Endothelial cell of umbilical vein (primary cell): Measurements from ENCODE around the gene MSH6.

ENCODE experiments used
- EZH2 ChIP-seq: IDR thresholded peaks from 2 replicates; pipeline ENCODE4 v1.6.1; 2012; ENCODE audit warnings: borderline replicate concordance, low read depth, mild to moderate bottlenecking, moderate library complexity, low read length, inconsistent platforms; ENCODE audit not compliant: severe bottlenecking
- GATA2 ChIP-seq: IDR thresholded peaks from 2 replicates; pipeline ENCODE4 v1.7.0; 2011; ENCODE audit warnings: low read depth, mild to moderate bottlenecking, moderate library complexity, mixed read lengths, low read length; ENCODE audit not compliant: insufficient read length, insufficient read depth
- JUN ChIP-seq: IDR thresholded peaks from 2 replicates; pipeline ENCODE4 v1.6.1; 2011; ENCODE audit warnings: borderline replicate concordance, low read depth; ENCODE audit not compliant: insufficient read length, insufficient read depth
- MYC ChIP-seq: IDR thresholded peaks from one replicate; pipeline ENCODE4 v1.6.1; 2011; ENCODE audit warnings: mild to moderate bottlenecking, low read depth, low read length
- POLR2A ChIP-seq: IDR thresholded peaks from 2 replicates; pipeline ENCODE4 v1.6.1; 2012; ENCODE audit warnings: low read depth, mild to moderate bottlenecking, control low read depth, low read length
- POLR2AphosphoS5 ChIP-seq: IDR thresholded peaks from 2 replicates; pipeline ENCODE4 v1.6.1; 2012; ENCODE audit warnings: low read depth, mild to moderate bottlenecking, control low read depth, low read length, moderate library complexity; ENCODE audit not compliant: insufficient read depth
- TF ChIP-seq, protein P1 (sequence below), 2 donors: IDR thresholded peaks; 1 replicate in 1 of 2; 2 replicates in 1 of 2; pipeline ENCODE4 v1.5.1; 2011; ENCODE audit warnings: low read length in 2 of 2, mild to moderate bottlenecking in 2 of 2, moderate library complexity in 2 of 2, control low read depth in 1 of 2, inconsistent platforms in 1 of 2, low read depth in 1 of 2; ENCODE audit not compliant: insufficient read depth in 1 of 2; ENCODE audit errors: extremely low read depth in 1 of 2
- TF ChIP-seq, protein P2 (sequence below): IDR thresholded peaks from 2 replicates; pipeline ENCODE4 v1.6.1; 2011; ENCODE audit not compliant: insufficient read depth, insufficient read length

DNA sequence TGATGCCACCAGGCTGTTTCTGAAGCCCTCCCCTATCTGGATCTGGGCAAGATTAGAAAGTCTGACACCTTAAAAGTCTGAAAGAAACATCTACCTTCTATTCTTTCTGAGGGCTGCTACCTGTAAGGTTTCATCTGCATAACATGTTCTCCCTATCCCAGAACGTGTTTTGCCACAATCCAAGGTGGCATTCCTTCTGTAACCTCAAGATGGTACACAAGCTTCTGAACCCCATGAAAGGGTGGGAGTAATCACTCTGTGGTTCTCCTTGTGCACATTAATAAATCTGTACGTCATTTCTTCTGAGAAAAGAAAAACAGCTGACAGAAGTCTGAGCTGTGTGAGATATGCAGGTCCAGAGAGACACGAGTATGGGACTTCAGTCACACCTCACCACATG is 41.8 kb upstream of the MSH6 start:
- TF ChIP-seq, protein P1, sequence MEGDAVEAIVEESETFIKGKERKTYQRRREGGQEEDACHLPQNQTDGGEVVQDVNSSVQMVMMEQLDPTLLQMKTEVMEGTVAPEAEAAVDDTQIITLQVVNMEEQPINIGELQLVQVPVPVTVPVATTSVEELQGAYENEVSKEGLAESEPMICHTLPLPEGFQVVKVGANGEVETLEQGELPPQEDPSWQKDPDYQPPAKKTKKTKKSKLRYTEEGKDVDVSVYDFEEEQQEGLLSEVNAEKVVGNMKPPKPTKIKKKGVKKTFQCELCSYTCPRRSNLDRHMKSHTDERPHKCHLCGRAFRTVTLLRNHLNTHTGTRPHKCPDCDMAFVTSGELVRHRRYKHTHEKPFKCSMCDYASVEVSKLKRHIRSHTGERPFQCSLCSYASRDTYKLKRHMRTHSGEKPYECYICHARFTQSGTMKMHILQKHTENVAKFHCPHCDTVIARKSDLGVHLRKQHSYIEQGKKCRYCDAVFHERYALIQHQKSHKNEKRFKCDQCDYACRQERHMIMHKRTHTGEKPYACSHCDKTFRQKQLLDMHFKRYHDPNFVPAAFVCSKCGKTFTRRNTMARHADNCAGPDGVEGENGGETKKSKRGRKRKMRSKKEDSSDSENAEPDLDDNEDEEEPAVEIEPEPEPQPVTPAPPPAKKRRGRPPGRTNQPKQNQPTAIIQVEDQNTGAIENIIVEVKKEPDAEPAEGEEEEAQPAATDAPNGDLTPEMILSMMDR (IDR thresholded peaks at IDR 0.05; ENCODE audit: extremely low read depth in 1 of 2, insufficient read depth in 1 of 2, low read depth in 1 of 2, low read length in 2 of 2): no peak
- TF ChIP-seq EZH2 (no peak), POLR2AphosphoS5 (no peak), MYC (no peak), POLR2A (no peak), JUN (no peak), GATA2 (no peak)
- TF ChIP-seq, protein P2, sequence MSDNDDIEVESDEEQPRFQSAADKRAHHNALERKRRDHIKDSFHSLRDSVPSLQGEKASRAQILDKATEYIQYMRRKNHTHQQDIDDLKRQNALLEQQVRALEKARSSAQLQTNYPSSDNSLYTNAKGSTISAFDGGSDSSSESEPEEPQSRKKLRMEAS: no peak
